Activated B cell treated with CpG ODN at 0.5 μM for 24 hours (primary cell): ENCODE data around the gene DDRGK1. TPM values are rescaled to one million over a fixed set of nuclear protein-coding genes. Genes with fewer than 3 reads are reported as not detected.
"Not testable (repeated sequence)": the region's sequence is repeated elsewhere in the genome, so short reads cannot be mapped to it uniquely, and the experiment has no call there.

Experiments used
- ATAC-seq: fragments of 200-7000 bp; cut with Tn5 transposase; one replicate; pipeline ENCODE4 v1.10.0; 2021; ENCODE audit warnings: low read depth, mild to moderate bottlenecking, moderate library complexity
- CTCF ChIA-PET: fragments of 350-600 bp; sonication (Branson Sonifier 250); formaldehyde crosslinking; loops from one replicate; lab custom pipeline; 2021; ENCODE audit warnings: antibody characterized with exemption; lab: Charles Lee
- POLR2A ChIA-PET: fragments of 350-600 bp; sonication (Branson Sonifier 250); formaldehyde crosslinking; loops from one replicate; lab custom pipeline; 2021; ENCODE audit warnings: antibody characterized with exemption; lab: Charles Lee
- DNase-seq: peaks from one replicate; pipeline ENCODE4 v3.0.0; 2022
- H3K27ac Mint-ChIP-seq: one replicate; pipeline ENCODE4 v1.8.0; 2020; ENCODE audit warnings: mixed read lengths
- H3K27me3 Mint-ChIP-seq: one replicate; pipeline ENCODE4 v1.8.0; 2021; ENCODE audit warnings: mixed read lengths
- H3K36me3 Mint-ChIP-seq: one replicate; pipeline ENCODE4 v1.8.0; 2021; ENCODE audit warnings: low read depth, mixed read lengths
- H3K4me1 Mint-ChIP-seq: one replicate; pipeline ENCODE4 v1.8.0; 2021; ENCODE audit warnings: mixed read lengths
- H3K4me3 Mint-ChIP-seq: one replicate; pipeline ENCODE4 v1.8.0; 2020; ENCODE audit warnings: mild to moderate bottlenecking, mixed read lengths
- H3K9me3 Mint-ChIP-seq: one replicate; pipeline ENCODE4 v1.8.0; 2020; ENCODE audit warnings: mixed read lengths
- intact Hi-C: fragments of 100-400 bp; cut with micrococcal nuclease; formaldehyde crosslinking; loops from one replicate; pipeline ENCODE4 v1.15.1; 2024
- total RNA-seq: library from RNA; stranded (reverse); gene quantifications from 2 replicates; pipeline ENCODE4 v1.2.3, GENCODE V29; 2022
- TF ChIP-seq, protein P1 (sequence below): fragments of 200-600 bp; IDR thresholded peaks from one replicate; pipeline ENCODE4 v1.8.0; 2022; ENCODE audit warnings: antibody characterized with exemption, mild to moderate bottlenecking

DDRGK1 gene
- total RNA-seq, 1 donor from 2014 or later: 46.1 TPM

GRCh38 chr20:3183896-3184612, 20.4 kb downstream of the DDRGK1 start:
- H3K27me3 Mint-ChIP-seq: no peaks in the 10 kb centered on the region
- ChIA-PET CTCF (no interaction called here), POLR2A (interaction anchor here (0.6 to 0.7 kb wide), 2 partner anchors 18 to 40 kb away, joined by 3 to 8 read pairs; no protein-coding TSS in a partner anchor)
- no peak overlapping the region for H3K27ac Mint-ChIP-seq
- TF ChIP-seq, protein P1, sequence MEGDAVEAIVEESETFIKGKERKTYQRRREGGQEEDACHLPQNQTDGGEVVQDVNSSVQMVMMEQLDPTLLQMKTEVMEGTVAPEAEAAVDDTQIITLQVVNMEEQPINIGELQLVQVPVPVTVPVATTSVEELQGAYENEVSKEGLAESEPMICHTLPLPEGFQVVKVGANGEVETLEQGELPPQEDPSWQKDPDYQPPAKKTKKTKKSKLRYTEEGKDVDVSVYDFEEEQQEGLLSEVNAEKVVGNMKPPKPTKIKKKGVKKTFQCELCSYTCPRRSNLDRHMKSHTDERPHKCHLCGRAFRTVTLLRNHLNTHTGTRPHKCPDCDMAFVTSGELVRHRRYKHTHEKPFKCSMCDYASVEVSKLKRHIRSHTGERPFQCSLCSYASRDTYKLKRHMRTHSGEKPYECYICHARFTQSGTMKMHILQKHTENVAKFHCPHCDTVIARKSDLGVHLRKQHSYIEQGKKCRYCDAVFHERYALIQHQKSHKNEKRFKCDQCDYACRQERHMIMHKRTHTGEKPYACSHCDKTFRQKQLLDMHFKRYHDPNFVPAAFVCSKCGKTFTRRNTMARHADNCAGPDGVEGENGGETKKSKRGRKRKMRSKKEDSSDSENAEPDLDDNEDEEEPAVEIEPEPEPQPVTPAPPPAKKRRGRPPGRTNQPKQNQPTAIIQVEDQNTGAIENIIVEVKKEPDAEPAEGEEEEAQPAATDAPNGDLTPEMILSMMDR: no peak
- no peaks in the 10 kb centered on the region for H3K4me1 Mint-ChIP-seq
- H3K9me3 Mint-ChIP-seq: no peaks in the 10 kb centered on the region
- H3K4me3 Mint-ChIP-seq: no peak overlapping the region
- peaks cover 3% of the 10 kb centered on the region for H3K36me3 Mint-ChIP-seq
- intact Hi-C loops: no loop called here
- ATAC-seq (no peak), DNase-seq (no peak)

DNA sequence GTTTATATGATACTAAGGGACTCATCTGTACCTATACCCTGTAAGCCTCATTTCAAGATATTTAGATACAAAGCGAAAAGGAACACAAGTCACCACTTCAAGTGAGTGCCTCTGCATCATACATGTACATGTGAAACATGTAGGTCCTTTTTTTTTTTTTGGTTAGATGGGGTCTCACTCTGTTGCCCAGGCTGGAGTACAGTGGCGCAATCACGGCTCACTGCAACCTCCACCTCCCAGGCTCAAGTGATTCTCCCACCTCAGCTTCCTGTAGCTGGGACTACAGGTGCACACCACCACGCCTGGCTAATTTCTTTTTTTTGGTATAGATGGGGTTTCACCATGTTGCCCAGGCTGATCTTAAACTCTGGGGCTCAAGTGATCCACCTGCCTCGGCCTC, 22.1 kb downstream of the DDRGK1 start:
- H3K27ac Mint-ChIP-seq, H3K4me1 Mint-ChIP-seq, H3K9me3 Mint-ChIP-seq, DNase-seq, ATAC-seq, intact Hi-C loops, H3K27me3 Mint-ChIP-seq, H3K36me3 Mint-ChIP-seq, CTCF ChIA-PET, H3K4me3 Mint-ChIP-seq, POLR2A ChIA-PET: not testable (repeated sequence)

DNA sequence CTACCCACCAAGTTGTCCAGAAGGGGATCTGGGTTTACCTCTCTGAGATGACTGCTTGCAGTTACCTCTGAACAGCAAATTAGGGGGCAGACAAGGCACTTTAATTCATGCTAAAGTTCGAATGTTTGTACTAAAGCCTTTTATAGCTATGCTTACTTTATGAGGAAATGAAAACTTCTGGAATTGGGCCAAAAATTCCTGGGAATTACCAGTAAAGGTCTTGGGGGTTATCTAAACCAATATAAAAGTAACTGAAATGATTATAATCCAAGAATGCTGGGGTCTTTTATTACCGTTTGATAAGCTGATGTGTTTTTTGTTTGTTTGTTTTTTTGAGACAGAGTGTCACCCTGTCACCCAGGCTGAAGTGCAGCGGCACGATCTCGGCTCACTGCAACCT, 23.2 kb downstream of the DDRGK1 start:
- TF ChIP-seq, protein P1: no peak
- POLR2A ChIA-PET: no interaction called here
- H3K4me3 Mint-ChIP-seq: no peak overlapping the region
- no peaks in the 10 kb centered on the region for H3K36me3 Mint-ChIP-seq
- intact Hi-C loops: no loop called here
- H3K9me3 Mint-ChIP-seq: no peaks in the 10 kb centered on the region
- H3K27me3 Mint-ChIP-seq: no peaks in the 10 kb centered on the region
- ATAC-seq (no peak), DNase-seq (no peak)
- CTCF ChIA-PET: no interaction called here
- H3K27ac Mint-ChIP-seq: no peak overlapping the region
- no peaks in the 10 kb centered on the region for H3K4me1 Mint-ChIP-seq

- no peaks in the 10 kb centered on the region for H3K36me3 Mint-ChIP-seq
- H3K4me3 Mint-ChIP-seq: no peak overlapping the region
- ATAC-seq (no peak), DNase-seq (no peak)
- intact Hi-C loops: no loop called here
- H3K4me1 Mint-ChIP-seq: no peaks in the 10 kb centered on the region
- H3K27me3 Mint-ChIP-seq: peaks cover 2% of the 10 kb centered on the region
- ChIA-PET POLR2A (no interaction called here), CTCF (no interaction called here)
- H3K9me3 Mint-ChIP-seq: no peaks in the 10 kb centered on the region
- TF ChIP-seq, protein P1: no peak
- H3K27ac Mint-ChIP-seq: no peak overlapping the region
Measured at GRCh38 chr20:3180319-3180718, 24.2 kb downstream of the DDRGK1 start.

GRCh38 chr20:3177746-3178485, 26.6 kb downstream of the DDRGK1 start:
- Mint-ChIP-seq H3K9me3 (no peaks in the 10 kb centered on the region), H3K27ac (no peak overlapping the region), H3K4me1 (peaks cover 11% of the 10 kb centered on the region), H3K27me3 (peaks cover 11% of the 10 kb centered on the region), H3K4me3 (no peak overlapping the region), H3K36me3 (no peaks in the 10 kb centered on the region)
- ATAC-seq: no peak
- TF ChIP-seq, protein P1: no peak
- POLR2A ChIA-PET: interaction anchor here (0.6 kb wide), 1 partner anchor 19 kb away, joined by 3 read pairs; no protein-coding TSS in a partner anchor
- no peak for DNase-seq
- intact Hi-C loops: loop anchor here (10.0 kb wide), 1 partner anchor 227 kb away; the partner anchor contains the start of gene DNAAF9
- CTCF ChIA-PET: no interaction called here
